Tibial artery (tissue), 4 donors: ENCODE results near the gene CLTA.
A peak's percentile ranks its signal among the peaks of the same experiment; 100 is the strongest.

Source experiments
- DNase-seq, 2 donors: peaks; one replicate each; pipeline ENCODE4 v3.0.0-alpha.2; 2019
- H3K27ac ChIP-seq, 2 donors: fragments of 200-600 bp; sonication (generic) in 1 of 2; 1 replicate in 1 of 2; 2 replicates in 1 of 2; pipeline ENCODE4 v1.5.1; 2018 to 2019; ENCODE audit warnings: mild to moderate bottlenecking in 1 of 2
- H3K27me3 ChIP-seq, 2 donors: fragments of 200-600 bp; sonication (generic) in 1 of 2; one replicate each; pipeline versions ENCODE4 v1.5.1 to v1.6.0; 2016 to 2019
- H3K36me3 ChIP-seq, 3 donors: fragments of 200-600 bp; sonication (generic) in 2 of 3; one replicate each; pipeline ENCODE4 v1.5.1; 2016 to 2019; ENCODE audit warnings: mild to moderate bottlenecking in 2 of 3
- H3K4me1 ChIP-seq, 4 donors: fragments of 200-600 bp; sonication (generic) in 2 of 4; 1 replicate in 3 of 4; 2 replicates in 1 of 4; pipeline ENCODE4 v1.5.1; 2016 to 2019
- H3K4me3 ChIP-seq, 2 donors: fragments of 200-600 bp; sonication (generic) in 1 of 2; 1 replicate in 1 of 2; 2 replicates in 1 of 2; pipeline ENCODE4 v1.5.1; 2018 to 2019; ENCODE audit warnings: mild to moderate bottlenecking in 2 of 2
- H3K9me3 ChIP-seq, 3 donors: fragments of 200-600 bp; sonication (generic) in 1 of 3; one replicate each; pipeline ENCODE4 v1.5.1; 2016 to 2019
- intact Hi-C: fragments of 100-400 bp; cut with DNase I; formaldehyde crosslinking; loops from one replicate; pipeline ENCODE4 v1.15.0; 2023; ENCODE audit warnings: low total_unique reads
- TF ChIP-seq, protein P1 (sequence below), 2 experiments: fragments of 200-600 bp in 1 of 2; fragments of 450-650 bp in 1 of 2; IDR thresholded peaks; one replicate each; pipeline ENCODE4 v1.5.1; 2017 to 2019; ENCODE audit warnings: antibody characterized with exemption in 2 of 2, mild to moderate bottlenecking in 1 of 2, moderate library complexity in 1 of 2

Gene CLTA

GRCh38 chr9:36144309-36145232, 46.1 kb upstream of the CLTA start:
- TF ChIP-seq, protein P1, sequence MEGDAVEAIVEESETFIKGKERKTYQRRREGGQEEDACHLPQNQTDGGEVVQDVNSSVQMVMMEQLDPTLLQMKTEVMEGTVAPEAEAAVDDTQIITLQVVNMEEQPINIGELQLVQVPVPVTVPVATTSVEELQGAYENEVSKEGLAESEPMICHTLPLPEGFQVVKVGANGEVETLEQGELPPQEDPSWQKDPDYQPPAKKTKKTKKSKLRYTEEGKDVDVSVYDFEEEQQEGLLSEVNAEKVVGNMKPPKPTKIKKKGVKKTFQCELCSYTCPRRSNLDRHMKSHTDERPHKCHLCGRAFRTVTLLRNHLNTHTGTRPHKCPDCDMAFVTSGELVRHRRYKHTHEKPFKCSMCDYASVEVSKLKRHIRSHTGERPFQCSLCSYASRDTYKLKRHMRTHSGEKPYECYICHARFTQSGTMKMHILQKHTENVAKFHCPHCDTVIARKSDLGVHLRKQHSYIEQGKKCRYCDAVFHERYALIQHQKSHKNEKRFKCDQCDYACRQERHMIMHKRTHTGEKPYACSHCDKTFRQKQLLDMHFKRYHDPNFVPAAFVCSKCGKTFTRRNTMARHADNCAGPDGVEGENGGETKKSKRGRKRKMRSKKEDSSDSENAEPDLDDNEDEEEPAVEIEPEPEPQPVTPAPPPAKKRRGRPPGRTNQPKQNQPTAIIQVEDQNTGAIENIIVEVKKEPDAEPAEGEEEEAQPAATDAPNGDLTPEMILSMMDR (IDR thresholded peaks at IDR 0.05) = no peak
- no peaks in the 10 kb centered on the region for H3K27me3 ChIP-seq
- H3K27ac ChIP-seq = peak overlapping the region in 1 of 2 donors; percentile 19
- DNase-seq = no peak
- no peaks in the 10 kb centered on the region for H3K36me3 ChIP-seq
- no peaks in the 10 kb centered on the region for H3K9me3 ChIP-seq
- H3K4me1 ChIP-seq = peaks cover 0 to 65% (median 45%) of the 10 kb centered on the region in 4 donors
- intact Hi-C loops = no loop called here
- no peak overlapping the region for H3K4me3 ChIP-seq

GRCh38 chr9:36145970-36146369, 44.8 kb upstream of the CLTA start:
- no peaks in the 10 kb centered on the region for H3K27me3 ChIP-seq
- H3K4me1 ChIP-seq = peaks cover 0 to 63% (median 44%) of the 10 kb centered on the region in 4 donors
- H3K4me3 ChIP-seq = no peak overlapping the region
- TF ChIP-seq, protein P1 (IDR thresholded peaks at IDR 0.05) = no peak
- no peak for DNase-seq
- no peaks in the 10 kb centered on the region for H3K9me3 ChIP-seq
- H3K36me3 ChIP-seq = peaks cover 0 to 8% (median 0%) of the 10 kb centered on the region in 3 donors
- H3K27ac ChIP-seq = peak overlapping the region; percentile 79 to 80
- intact Hi-C loops = no loop called here

GRCh38 chr9:36146651-36147050, 44.1 kb upstream of the CLTA start:
- peak overlapping the region; percentile 79 to 80 for H3K27ac ChIP-seq
- H3K36me3 ChIP-seq = peaks cover 0 to 15% (median 0%) of the 10 kb centered on the region in 3 donors
- peaks cover 0 to 57% (median 41%) of the 10 kb centered on the region in 4 donors for H3K4me1 ChIP-seq
- no peaks in the 10 kb centered on the region for H3K27me3 ChIP-seq
- TF ChIP-seq, protein P1 (IDR thresholded peaks at IDR 0.05) = no peak
- intact Hi-C loops = no loop called here
- no peaks in the 10 kb centered on the region for H3K9me3 ChIP-seq
- no peak overlapping the region for H3K4me3 ChIP-seq
- DNase-seq = no peak

DNA sequence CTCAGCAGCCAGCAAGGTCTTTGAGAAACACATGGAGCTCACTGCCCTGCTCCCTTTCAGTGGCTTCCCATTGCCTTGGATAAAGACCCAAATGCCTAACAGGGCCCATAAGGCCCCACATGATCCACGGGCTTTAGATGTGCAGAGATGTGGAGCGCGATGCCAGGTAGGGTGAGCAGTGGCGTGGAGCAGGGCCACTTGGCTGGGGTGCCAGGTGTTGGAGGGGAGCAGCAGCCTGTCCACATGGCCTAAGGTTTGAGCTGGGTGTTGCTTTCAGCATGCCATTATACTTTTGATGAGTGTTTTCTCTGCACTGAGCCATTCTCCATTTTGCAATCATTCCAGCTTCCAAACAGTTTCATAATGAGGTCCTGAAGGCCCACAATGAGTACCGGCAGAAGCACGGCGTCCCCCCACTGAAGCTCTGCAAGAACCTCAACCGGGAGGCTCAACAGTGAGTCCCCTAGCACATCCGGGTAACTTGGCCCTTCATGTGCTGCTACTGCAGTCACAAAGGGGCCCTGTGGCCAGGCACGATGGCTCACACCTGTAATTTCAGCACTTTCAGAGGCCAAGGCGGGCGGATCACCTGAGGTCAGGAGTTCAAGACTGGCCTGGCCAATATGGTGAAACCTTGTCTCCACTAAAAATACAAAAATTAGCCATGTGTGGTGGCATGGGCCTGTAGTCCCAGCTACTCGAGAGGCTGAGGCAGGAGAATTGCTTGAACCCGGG, 43.1 kb upstream of the CLTA start:
- TF ChIP-seq, protein P1 (IDR thresholded peaks at IDR 0.05) = no peak
- Histone ChIP-seq H3K27me3 (no peaks in the 10 kb centered on the region), H3K9me3 (no peaks in the 10 kb centered on the region), H3K4me3 (no peak overlapping the region), H3K36me3 (peaks cover 0 to 17% (median 0%) of the 10 kb centered on the region in 3 donors), H3K4me1 (peaks cover 0 to 47% (median 31%) of the 10 kb centered on the region in 4 donors), H3K27ac (peak overlapping the region; percentile 79 to 80)
- intact Hi-C loops = no loop called here
- DNase-seq = no peak

DNA sequence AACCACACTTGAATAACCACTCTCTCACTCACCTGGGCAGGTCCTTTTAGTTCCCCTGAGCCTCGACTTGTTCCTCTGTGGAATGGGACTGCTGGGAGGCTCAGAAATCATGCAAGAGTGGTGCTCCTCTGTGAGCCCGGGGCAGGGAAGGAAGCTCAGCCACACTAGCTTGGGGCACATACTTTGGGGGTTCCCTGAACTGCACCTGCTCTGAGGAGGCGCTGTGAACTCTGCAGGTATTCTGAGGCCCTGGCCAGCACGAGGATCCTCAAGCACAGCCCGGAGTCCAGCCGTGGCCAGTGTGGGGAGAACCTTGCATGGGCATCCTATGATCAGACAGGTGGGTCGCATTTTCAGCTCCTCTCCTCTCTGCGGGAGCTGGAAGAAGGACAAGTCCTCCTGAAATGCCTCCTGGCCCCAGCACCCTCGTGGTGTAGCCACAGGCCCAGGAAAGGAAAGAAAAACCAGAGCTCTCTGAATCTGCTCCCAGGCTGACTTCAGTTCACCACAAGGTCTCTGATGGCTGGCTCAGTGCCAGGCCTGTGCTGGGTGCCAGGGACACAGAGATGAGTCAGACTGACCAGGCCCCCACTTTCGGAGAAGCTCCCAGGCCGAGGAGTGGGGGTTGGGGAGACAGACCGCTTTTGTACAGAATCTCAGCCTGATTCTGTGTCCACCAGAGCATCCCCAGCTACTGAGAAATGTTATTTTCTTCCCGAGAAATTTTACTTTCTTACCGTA, 42.2 kb upstream of the CLTA start:
- Histone ChIP-seq H3K27ac (peak overlapping the region; percentile 79 to 80), H3K4me1 (peaks cover 0 to 39% (median 27%) of the 10 kb centered on the region in 4 donors), H3K9me3 (no peaks in the 10 kb centered on the region), H3K27me3 (no peaks in the 10 kb centered on the region), H3K36me3 (peaks cover 0 to 17% (median 0%) of the 10 kb centered on the region in 3 donors), H3K4me3 (no peak overlapping the region)
- DNase-seq = peak; percentile 98 to 99
- intact Hi-C loops = no loop called here
- TF ChIP-seq, protein P1 (IDR thresholded peaks at IDR 0.05) = peak in 1 of 2 experiments; percentile 16
